MM.1S (cell line): ENCODE data around the gene ASGR1.

Experiments used
- DNase-seq: peaks from one replicate; pipeline ENCODE4 v3.0.0-alpha.2; 2015
- H2AFZ ChIP-seq: fragments of 300-600 bp; sonication (generic); 2 replicates; pipeline ENCODE4 v1.6.0; 2016; ENCODE audit warnings: antibody characterized with exemption, low read length
- H3F3A ChIP-seq: fragments of 300-600 bp; sonication (generic); 2 replicates; pipeline ENCODE4 v1.6.1; 2016; ENCODE audit warnings: mild to moderate bottlenecking, antibody characterized with exemption, low read length, moderate library complexity, mixed read lengths; ENCODE audit not compliant: insufficient read depth
- H3K27ac ChIP-seq: fragments of 300-600 bp; sonication (generic); 2 replicates; pipeline ENCODE4 v1.5.1; 2016; ENCODE audit warnings: mild to moderate bottlenecking, low read length
- H3K27me3 ChIP-seq: fragments of 300-600 bp; sonication (generic); replicated peaks from 2 replicates; pipeline ENCODE4 v1.6.0; 2016; ENCODE audit warnings: low read length; ENCODE audit not compliant: insufficient read depth
- H3K36me3 ChIP-seq: fragments of 300-600 bp; sonication (generic); replicated peaks from 2 replicates; pipeline ENCODE4 v1.6.1; 2016; ENCODE audit warnings: mild to moderate bottlenecking, low read length, mixed read lengths; ENCODE audit not compliant: insufficient read depth
- H3K4me1 ChIP-seq: fragments of 300-600 bp; sonication (generic); 2 replicates; pipeline ENCODE4 v1.6.1; 2016; ENCODE audit warnings: low read length, mixed read lengths
- H3K4me2 ChIP-seq: fragments of 300-600 bp; sonication (generic); 2 replicates; pipeline ENCODE4 v1.6.0; 2016; ENCODE audit warnings: low read depth, low read length
- H3K4me3 ChIP-seq: fragments of 300-600 bp; sonication (generic); 2 replicates; pipeline ENCODE4 v1.5.1; 2016; ENCODE audit warnings: low read length, mixed read lengths
- H3K79me2 ChIP-seq: fragments of 300-600 bp; sonication (generic); 2 replicates; pipeline ENCODE4 v1.6.1; 2016; ENCODE audit warnings: mixed run types, low read length, mixed read lengths
- H3K9ac ChIP-seq: fragments of 300-600 bp; sonication (generic); 2 replicates; pipeline ENCODE4 v1.6.1; 2016; ENCODE audit warnings: low read length, mixed read lengths
- H3K9me2 ChIP-seq: fragments of 300-600 bp; sonication (generic); replicated peaks from 2 replicates; pipeline ENCODE4 v1.6.1; 2016; ENCODE audit warnings: mild to moderate bottlenecking, low read length, mixed read lengths; ENCODE audit not compliant: insufficient read depth
- H3K9me3 ChIP-seq: fragments of 300-600 bp; sonication (generic); replicated peaks from 2 replicates; pipeline ENCODE4 v1.6.1; 2016; ENCODE audit warnings: mild to moderate bottlenecking, low read length, mixed read lengths; ENCODE audit not compliant: insufficient read depth
- H4K20me1 ChIP-seq: fragments of 300-600 bp; sonication (generic); 2 replicates; pipeline ENCODE4 v1.6.1; 2016; ENCODE audit warnings: mild to moderate bottlenecking, low read length, moderate library complexity, mixed read lengths; ENCODE audit not compliant: insufficient read depth
- CTCF ChIP-seq: fragments of 300-600 bp; sonication (generic); IDR thresholded peaks from 2 replicates; pipeline ENCODE4 v1.5.1; 2016; ENCODE audit warnings: antibody characterized with exemption, low read length, mixed read lengths
- EZH2 ChIP-seq: fragments of 300-600 bp; sonication (generic); optimal IDR thresholded peaks from 2 replicates; pipeline ENCODE3; 2017; ENCODE audit warnings: low read depth, mild to moderate bottlenecking, antibody characterized with exemption, low read length, mixed read lengths
- EZH2phosphoT487 ChIP-seq: fragments of 300-600 bp; sonication (generic); IDR thresholded peaks from 2 replicates; pipeline ENCODE4 v1.6.1; 2018; ENCODE audit warnings: antibody characterized with exemption, low read length

The ASGR1 gene

GRCh38 chr17:7191069-7191468 lies 11.9 kb upstream of the ASGR1 start:
- Histone ChIP-seq H3K27ac (no peak overlapping the region), H3K79me2 (no peaks in the 10 kb centered on the region), H3K4me2 (no peak overlapping the region), H3K9me2 (no peaks in the 10 kb centered on the region), H3K36me3 (no peaks in the 10 kb centered on the region), H4K20me1 (no peaks in the 10 kb centered on the region), H3F3A (no peaks in the 10 kb centered on the region), H3K27me3 (peaks cover 67% of the 10 kb centered on the region), H2AFZ (no peak overlapping the region), H3K9me3 (no peaks in the 10 kb centered on the region), H3K4me3 (no peak overlapping the region), H3K4me1 (no peaks in the 10 kb centered on the region), H3K9ac (no peak overlapping the region)
- TF ChIP-seq EZH2 (no peak), CTCF (no peak), EZH2phosphoT487 (no peak)
- no peak for DNase-seq

- Histone ChIP-seq H3K79me2 (no peaks in the 10 kb centered on the region), H3K9ac (no peak overlapping the region), H3F3A (no peaks in the 10 kb centered on the region), H3K4me2 (no peak overlapping the region), H3K9me2 (no peaks in the 10 kb centered on the region), H4K20me1 (no peaks in the 10 kb centered on the region), H3K27me3 (peaks cover 64% of the 10 kb centered on the region), H3K27ac (no peak overlapping the region), H3K4me3 (no peak overlapping the region), H2AFZ (no peak overlapping the region), H3K4me1 (no peaks in the 10 kb centered on the region), H3K36me3 (no peaks in the 10 kb centered on the region), H3K9me3 (no peaks in the 10 kb centered on the region)
- DNase-seq = no peak
- TF ChIP-seq EZH2phosphoT487 (no peak), EZH2 (no peak), CTCF (no peak)
Measured at GRCh38 chr17:7190276-7190917, 11.2 kb upstream of the ASGR1 start.

- Histone ChIP-seq H3K27me3 (peaks cover 41% of the 10 kb centered on the region), H3K9ac (no peak overlapping the region), H3K9me2 (no peaks in the 10 kb centered on the region), H3K79me2 (no peaks in the 10 kb centered on the region), H4K20me1 (no peaks in the 10 kb centered on the region), H3F3A (no peaks in the 10 kb centered on the region), H3K4me2 (no peak overlapping the region), H3K9me3 (no peaks in the 10 kb centered on the region), H3K4me3 (no peak overlapping the region), H2AFZ (no peak overlapping the region), H3K27ac (no peak overlapping the region), H3K4me1 (no peaks in the 10 kb centered on the region), H3K36me3 (no peaks in the 10 kb centered on the region)
- TF ChIP-seq CTCF = peak; percentile 21
- no peak for TF ChIP-seq EZH2
- DNase-seq = no peak
Measured at GRCh38 chr17:7186241-7186640, 7.1 kb upstream of the ASGR1 start.
